Endometrial microvascular endothelial cells (primary cell): ENCODE measurements around the gene MTHFR. TPM values are rescaled to one million over a fixed set of nuclear protein-coding genes. Genes with fewer than 3 reads are reported as not detected.

ENCODE experiments used
- in situ Hi-C: cut with HindIII; loops from 2 replicates; pipeline ENCODE4 v1.10.0; 2017; ENCODE audit warnings: low sequenced_read_pairs, low pct_unique_long_range_greater_than_20kb; ENCODE audit errors: inconsistent ontology term
- total RNA-seq: library from RNA; depleted of rRNA; stranded (reverse); fragments of >200 nt; gene quantifications from one replicate; pipeline ENCODE4 v1.2.3, GENCODE V29; 2015; ENCODE audit errors: inconsistent ontology term

MTHFR gene
- 19.0 TPM for total RNA-seq

- in situ Hi-C loops = no loop called here
These were observed at the start of gene MTHFR, which contains the start of gene CLCN6 for GRCh38 chr1:11805422-11806306. MTHFR (minus strand) TSS chr1:11805964; CDS start chr1:11803116, 2,848 bp downstream. CLCN6 (plus strand) TSS chr1:11806191; CDS start chr1:11806263, 72 bp downstream.

GRCh38 chr1:11855430-11855829, 49.7 kb upstream of the MTHFR start:
- in situ Hi-C loops = no loop called here

GRCh38 chr1:11854519-11854918, 48.8 kb upstream of the MTHFR start:
- in situ Hi-C loops = no loop called here

GRCh38 chr1:11851180-11851579, 45.4 kb upstream of the MTHFR start:
- in situ Hi-C loops = no loop called here

- in situ Hi-C loops = no loop called here
These were observed 44.4 kb upstream of the MTHFR start for GRCh38 chr1:11850156-11850555.

- in situ Hi-C loops = no loop called here
These were observed 42.6 kb upstream of the MTHFR start for GRCh38 chr1:11848373-11848700.

GRCh38 chr1:11847667-11848372, 42.1 kb upstream of the MTHFR start, which contains the start of gene NPPA:
NPPA (minus strand) TSS chr1:11847783; CDS start chr1:11847684, 99 bp downstream.
- in situ Hi-C loops = no loop called here

- in situ Hi-C loops = no loop called here
These were observed 40.0 kb upstream of the MTHFR start for GRCh38 chr1:11845641-11846335.

GRCh38 chr1:11842154-11843041, 36.6 kb upstream of the MTHFR start:
- in situ Hi-C loops = no loop called here

- in situ Hi-C loops = no loop called here
These were observed 35.7 kb upstream of the MTHFR start for GRCh38 chr1:11841245-11842153.

GRCh38 chr1:11839727-11840705, 34.3 kb upstream of the MTHFR start:
- in situ Hi-C loops = no loop called here

- in situ Hi-C loops = no loop called here
These were observed 32.8 kb upstream of the MTHFR start for GRCh38 chr1:11838349-11839272.

- in situ Hi-C loops = no loop called here
These were observed 32.1 kb upstream of the MTHFR start for GRCh38 chr1:11837767-11838348.

GRCh38 chr1:11836955-11837766, 31.4 kb upstream of the MTHFR start:
- in situ Hi-C loops = no loop called here
